GM18505 (cell line): Measurements from ENCODE around the gene DERA.

ENCODE experiments used
- ATAC-seq: cut with Tn5 transposase; IDR thresholded peaks from one replicate; pipeline ENCODE4 v1.9.1; 2021; ENCODE audit not compliant: unreplicated experiment
- POLR2A ChIP-seq: IDR thresholded peaks from 4 replicates; pipeline ENCODE4 v1.6.1; 2011; ENCODE audit warnings: borderline replicate concordance; ENCODE audit not compliant: insufficient read depth, insufficient read length; ENCODE audit errors: extremely low read depth

Gene DERA

DNA sequence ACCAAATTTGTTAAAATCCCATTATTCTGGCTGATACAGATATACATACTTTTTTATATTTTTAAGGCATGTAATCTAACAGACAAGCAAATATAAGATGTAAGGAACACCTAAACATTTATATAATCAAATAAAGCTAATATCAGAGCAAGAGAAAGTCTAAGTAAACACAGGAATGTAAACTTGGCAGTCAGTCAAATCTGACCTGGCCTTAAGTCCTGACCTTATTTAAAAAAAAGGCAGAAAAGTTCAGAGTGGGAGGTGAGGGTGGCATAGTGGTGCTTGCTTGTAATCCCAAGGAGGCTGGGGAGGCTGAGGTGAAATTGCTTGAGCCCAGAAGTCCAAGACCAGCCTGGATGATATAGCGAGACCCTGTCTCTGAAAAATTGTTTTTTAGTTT lies 152.6 kb downstream of the DERA start:
- no peak for TF ChIP-seq POLR2A
- ATAC-seq = no peak

DNA sequence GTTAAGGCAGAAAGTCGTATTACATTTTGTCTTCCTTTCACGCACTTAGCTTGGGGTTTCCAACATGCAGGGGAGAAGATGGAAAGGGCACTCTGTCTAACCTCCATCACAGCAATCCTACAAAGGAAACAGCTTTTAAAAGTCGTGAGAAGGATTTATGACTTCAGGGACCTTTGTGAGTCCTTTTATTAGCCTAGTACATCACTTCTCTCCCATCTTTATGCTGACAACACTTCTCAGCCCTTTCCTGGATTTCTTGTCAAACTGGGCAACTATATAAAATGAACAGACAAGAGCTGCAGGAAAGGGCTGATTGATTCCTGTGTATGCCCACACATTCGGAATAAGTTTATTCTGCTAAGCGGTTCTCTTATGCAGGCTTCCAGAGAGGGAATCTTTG lies 159.0 kb downstream of the DERA start:
- ATAC-seq = no peak

DNA sequence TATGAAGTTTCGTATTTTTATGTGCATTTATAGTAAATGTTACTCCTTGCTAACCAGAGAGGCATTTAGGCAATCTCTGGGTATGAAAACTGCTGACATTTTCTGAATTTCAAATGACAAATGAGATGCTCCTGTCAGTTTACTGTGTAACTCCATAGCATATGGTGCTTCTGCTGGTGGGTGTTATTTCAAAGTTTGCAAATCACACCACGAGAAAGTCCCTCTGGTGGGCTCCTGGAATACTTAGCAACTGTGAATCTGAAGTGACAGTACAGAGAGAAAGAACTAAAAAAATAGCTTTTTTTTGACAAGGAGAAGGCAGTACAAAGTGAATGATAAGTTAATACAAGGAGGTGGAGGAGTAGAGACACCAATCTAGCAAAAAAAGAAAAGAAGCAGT lies 161.5 kb downstream of the DERA start:
- no peak for TF ChIP-seq POLR2A
- ATAC-seq = no peak

More for the DNA sequence above, 159.0 kb downstream of the DERA start:
- no peak for TF ChIP-seq POLR2A

DNA sequence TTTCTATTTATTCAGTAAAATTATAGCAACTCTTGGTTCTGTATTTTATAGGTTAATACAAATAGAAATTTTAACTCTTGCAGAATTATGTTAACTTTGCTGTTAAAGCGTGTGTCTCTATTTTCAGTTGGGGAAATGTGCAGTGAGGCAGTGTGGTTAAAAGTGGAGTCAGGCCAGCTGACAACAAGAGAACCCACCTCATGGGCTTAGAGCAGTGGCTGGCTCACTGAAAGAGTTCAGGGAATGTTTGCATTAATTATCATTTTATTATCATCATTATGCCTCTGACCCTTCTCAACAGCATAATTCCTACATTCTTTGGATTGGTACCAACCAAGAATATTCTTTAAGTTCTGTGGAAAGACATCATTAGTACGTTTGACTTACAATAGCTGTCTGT lies 163.8 kb downstream of the DERA start:
- TF ChIP-seq POLR2A = no peak
- no peak for ATAC-seq

DNA sequence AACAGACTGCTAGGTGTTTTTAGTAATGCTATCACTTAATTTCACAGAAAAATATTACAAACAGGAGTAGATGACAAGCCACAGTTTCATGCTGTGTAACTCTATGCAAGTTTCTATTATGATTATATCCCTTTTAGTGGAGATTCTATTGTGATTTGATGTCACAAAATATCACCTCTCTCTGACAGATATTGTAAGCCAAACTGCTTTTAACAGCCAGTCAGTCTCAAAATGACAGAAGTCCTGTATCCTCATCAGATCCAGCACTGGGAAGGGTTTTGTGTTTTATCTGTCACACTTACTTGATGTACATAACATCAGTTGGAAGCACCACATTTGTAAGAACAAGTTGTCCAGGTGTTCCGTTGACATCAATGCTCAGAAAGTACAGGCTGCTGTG lies 164.8 kb downstream of the DERA start:
- no peak for TF ChIP-seq POLR2A
- no peak for ATAC-seq

DNA sequence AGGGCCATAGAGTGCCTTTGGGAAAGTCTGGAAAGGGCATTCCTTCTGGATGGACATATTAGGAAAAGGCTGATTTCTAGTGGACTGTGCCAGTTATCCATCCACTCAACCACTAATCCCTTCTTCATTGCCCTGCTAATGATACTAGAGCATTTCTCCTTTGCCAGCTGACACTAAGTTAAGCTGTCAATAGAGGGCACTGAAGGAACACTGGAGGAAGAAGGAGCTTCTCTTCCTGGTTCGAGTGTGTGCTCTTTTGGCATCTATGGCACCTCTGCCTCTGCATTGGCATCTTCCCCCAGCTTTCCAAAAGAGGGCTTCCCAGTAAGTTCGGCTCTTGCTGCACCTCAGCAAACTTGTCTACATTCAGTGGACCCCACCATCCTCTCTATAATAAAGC lies 165.4 kb downstream of the DERA start:
- ATAC-seq = peak; percentile 80
- TF ChIP-seq POLR2A = no peak

DNA sequence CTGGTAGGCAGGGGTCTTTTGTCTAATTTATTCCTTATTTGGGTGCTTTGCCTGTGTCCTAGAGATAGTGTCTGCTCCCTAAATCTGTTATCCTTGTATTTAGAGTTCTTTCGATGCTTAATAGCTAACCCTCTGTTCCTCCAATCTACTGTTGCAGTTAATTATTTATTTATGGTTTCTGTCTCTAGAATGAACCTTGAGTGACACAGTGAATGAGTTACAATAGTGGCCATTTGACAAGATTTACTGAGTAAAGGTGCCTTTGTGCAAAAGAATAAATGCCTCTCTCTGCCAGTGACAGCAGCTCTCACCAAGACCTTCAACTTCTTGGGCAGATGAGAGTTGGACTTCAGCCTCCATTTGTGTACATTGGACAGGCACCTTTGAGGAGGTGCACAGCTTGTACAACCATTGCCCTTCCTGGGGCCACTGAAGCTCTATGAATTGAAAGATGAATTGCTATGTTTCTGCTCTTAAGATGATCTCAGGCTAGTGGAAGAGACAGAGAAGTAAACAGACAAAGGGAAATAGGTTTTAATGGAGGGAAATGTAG lies 165.9 kb downstream of the DERA start:
- no peak for TF ChIP-seq POLR2A
- ATAC-seq = no peak

DNA sequence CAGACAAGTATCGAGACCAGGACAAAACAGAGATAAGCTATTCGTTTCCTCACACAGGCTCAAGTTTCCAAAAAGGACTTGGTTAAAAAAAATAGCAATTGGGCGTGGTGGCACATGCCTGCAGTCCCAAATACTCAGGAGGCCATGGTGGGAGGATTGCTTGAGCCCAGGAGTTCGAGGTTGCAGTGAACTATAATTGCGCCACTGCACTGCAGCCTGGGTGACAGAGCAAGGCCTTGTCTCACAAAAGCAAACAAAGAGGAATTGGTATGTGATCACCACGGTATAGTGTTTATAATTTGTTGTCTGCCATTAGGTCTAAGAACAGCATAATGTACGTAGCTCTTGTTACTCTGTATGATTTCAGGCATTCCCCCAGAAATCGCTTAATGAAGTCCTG lies 175.3 kb downstream of the DERA start:
- ATAC-seq = no peak
- TF ChIP-seq POLR2A = no peak

DNA sequence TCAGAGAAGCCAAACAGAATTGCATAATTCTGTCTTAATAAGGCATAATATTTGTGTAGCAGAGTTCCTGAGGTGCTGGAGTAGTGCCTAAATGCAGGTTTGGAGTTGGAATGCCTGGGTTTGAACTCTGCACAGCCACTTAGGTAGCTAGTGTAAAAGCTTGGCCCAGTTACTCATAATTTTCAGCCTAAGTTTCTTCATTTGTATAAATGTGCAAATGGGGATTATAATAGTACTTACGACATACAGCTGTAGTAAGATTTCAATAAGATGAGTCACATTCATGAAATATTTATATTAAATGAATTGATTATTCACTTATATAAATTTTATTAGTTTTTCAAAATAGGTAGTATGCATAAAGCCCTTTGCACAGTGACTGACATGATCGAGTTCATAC lies 175.8 kb downstream of the DERA start:
- ATAC-seq = no peak
- no peak for TF ChIP-seq POLR2A
